Transverse colon (tissue), 4 donors: ENCODE measurements around the gene VAC14.

ENCODE experiments used
- CTCF ChIP-seq, 5 experiments: fragments of 200-600 bp in 3 of 5; fragments of 450-650 bp in 2 of 5; sonication (generic) in 3 of 5; IDR thresholded peaks; 1 replicate in 2 of 5; 2 replicates in 3 of 5; pipeline ENCODE4 v1.5.1; 2016 to 2017; ENCODE audit warnings: antibody characterized with exemption in 5 of 5, inconsistent platforms in 3 of 5, mild to moderate bottlenecking in 2 of 5, moderate library complexity in 1 of 5
- EP300 ChIP-seq: sonication (generic); formaldehyde crosslinking; IDR thresholded peaks from one replicate; pipeline ENCODE4 v1.6.1; 2017; ENCODE audit warnings: antibody characterized with exemption, low read depth
- POLR2A ChIP-seq: fragments of 450-650 bp; IDR thresholded peaks from one replicate; pipeline ENCODE4 v1.6.1; 2016; ENCODE audit warnings: antibody characterized with exemption, mild to moderate bottlenecking, moderate library complexity
- POLR2AphosphoS5 ChIP-seq, 3 donors: sonication (generic); formaldehyde crosslinking; IDR thresholded peaks; one replicate each; pipeline ENCODE4 v1.6.1; 2016; ENCODE audit warnings: antibody characterized with exemption in 3 of 3

GRCh38 chr16:70753694-70754325, 47.1 kb downstream of the VAC14 start:
- TF ChIP-seq CTCF (IDR thresholded peaks at IDR 0.05) (no peak), POLR2AphosphoS5 (IDR thresholded peaks at IDR 0.05) (no peak), EP300 (no peak), POLR2A (no peak)
